Kidney epithelial cell (primary cell): Measurements from ENCODE around the gene MORN4. TPM values are rescaled to one million over a fixed set of nuclear protein-coding genes. Genes with fewer than 3 reads are reported as not detected.
"Not testable (repeated sequence)": the region's sequence is repeated elsewhere in the genome, so short reads cannot be mapped to it uniquely, and the experiment has no call there.

Source experiments
- DNase-seq: peaks from one replicate; pipeline ENCODE4 v3.0.0-alpha.2; 2010; ENCODE audit warnings: low read depth
- H3K27me3 ChIP-seq: 2 replicates; pipeline ENCODE4 v1.6.0; 2011; ENCODE audit warnings: low read length; ENCODE audit not compliant: control insufficient read depth, insufficient read depth
- H3K36me3 ChIP-seq: 2 replicates; pipeline ENCODE4 v1.5.1; 2011; ENCODE audit warnings: low read length; ENCODE audit not compliant: control insufficient read depth, insufficient read depth
- H3K4me3 ChIP-seq: 2 replicates; pipeline ENCODE4 v1.5.1; 2011; ENCODE audit warnings: low read depth, mild to moderate bottlenecking, control low read depth, low read length
- CTCF ChIP-seq: IDR thresholded peaks from 2 replicates; pipeline ENCODE4 v1.5.1; 2011; ENCODE audit warnings: mild to moderate bottlenecking, moderate library complexity, low read length, control low read depth, inconsistent platforms; ENCODE audit not compliant: insufficient read depth, poor library complexity, severe bottlenecking
- total RNA-seq: library from RNA; depleted of rRNA; stranded (reverse); fragments of >200 nt; gene quantifications from 2 replicates; pipeline ENCODE4 v1.2.3, GENCODE V29; 2015

Gene MORN4
- total RNA-seq, 1 donor from 2014 or later = 12.4 TPM

GRCh38 chr10:97647556-97647955 lies 14.3 kb upstream of the MORN4 start:
- TF ChIP-seq CTCF = no peak
- Histone ChIP-seq H3K36me3 (peaks cover 2% of the 10 kb centered on the region), H3K27me3 (no peaks in the 10 kb centered on the region), H3K4me3 (no peak overlapping the region)
- DNase-seq = no peak

DNA sequence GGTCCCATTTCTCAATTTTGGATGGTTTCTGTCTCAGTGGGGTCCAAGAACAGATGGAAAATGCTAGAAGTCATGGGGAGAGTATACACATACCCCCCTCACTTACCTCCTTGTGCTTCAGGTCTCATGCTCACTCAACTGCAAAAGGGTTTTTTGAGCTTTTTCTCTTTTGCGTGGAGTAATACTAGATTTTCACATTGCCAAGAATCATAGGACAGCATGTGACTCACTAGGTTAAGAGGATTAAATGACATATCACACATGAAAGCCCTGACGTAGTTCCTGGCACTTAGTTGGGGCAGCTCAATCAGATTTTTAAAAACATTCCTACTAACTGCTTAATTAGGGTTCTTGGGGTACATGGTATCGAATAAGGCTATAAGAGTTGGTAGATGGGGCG lies 11.6 kb upstream of the MORN4 start:
- Histone ChIP-seq H3K4me3 (no peak overlapping the region), H3K27me3 (no peaks in the 10 kb centered on the region), H3K36me3 (peaks cover 2% of the 10 kb centered on the region)
- no peak for DNase-seq
- no peak for TF ChIP-seq CTCF

DNA sequence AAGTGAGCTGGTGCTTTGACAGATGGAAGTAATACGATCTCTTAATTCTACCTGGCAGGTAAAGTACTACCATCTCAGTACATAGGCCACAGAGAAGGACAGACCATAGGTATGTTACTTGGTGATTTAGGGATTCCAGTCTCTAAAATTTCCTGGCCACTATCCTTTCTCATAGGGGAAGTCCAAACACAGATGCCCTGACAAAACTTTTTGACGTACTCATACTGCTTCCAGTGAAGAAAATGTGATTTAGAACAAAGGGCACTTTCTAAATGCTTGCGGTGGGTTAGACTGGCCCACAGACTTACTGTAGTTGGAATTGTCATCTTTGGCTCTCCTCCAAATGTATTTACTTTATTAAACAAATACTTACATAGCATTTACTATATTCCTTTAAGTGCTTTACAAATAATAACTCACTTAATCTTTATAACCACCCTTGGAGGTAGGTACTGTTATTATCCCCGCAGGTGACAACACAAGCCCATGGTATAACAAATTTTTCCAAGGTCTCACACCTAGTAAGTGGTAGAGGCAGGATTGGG lies 10.2 kb upstream of the MORN4 start:
- TF ChIP-seq CTCF = no peak
- DNase-seq = no peak
- Histone ChIP-seq H3K36me3 (peaks cover 2% of the 10 kb centered on the region), H3K4me3 (no peak overlapping the region), H3K27me3 (no peaks in the 10 kb centered on the region)

DNA sequence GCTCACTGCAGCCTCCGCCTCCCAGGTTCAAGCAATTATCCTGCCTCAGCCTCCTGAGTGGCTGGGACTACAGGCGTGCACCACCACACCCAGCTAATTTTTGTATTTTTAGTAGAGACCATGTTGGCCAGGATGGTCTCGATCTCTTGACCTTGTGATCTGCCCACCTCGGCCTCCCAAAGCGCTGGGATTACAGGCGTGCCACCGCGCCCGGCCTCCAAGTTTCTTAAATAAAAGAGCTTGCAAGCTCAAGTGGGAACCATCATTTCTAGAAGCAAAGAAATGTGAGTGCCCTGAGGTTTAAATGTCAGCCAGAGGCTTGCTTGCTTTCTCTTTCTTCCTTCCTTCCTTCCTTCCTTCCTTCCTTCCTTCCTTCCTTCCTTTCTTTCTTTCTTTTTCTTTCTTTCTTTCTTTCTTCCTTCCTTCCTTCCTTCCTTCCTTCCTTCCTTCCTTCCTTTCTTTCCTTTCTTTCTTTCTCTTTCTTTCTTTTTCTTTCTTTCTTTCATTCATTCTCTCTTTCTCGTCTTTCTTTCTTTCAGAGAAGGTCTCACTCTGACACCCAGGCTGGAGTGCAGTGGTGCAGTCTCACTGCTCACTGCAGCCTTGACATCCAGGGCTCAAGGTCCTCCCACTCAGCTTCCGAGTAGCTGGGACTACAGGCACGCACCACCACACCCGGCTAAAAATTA lies 9.3 kb upstream of the MORN4 start:
- not testable (repeated sequence) for H3K36me3 ChIP-seq, H3K4me3 ChIP-seq, H3K27me3 ChIP-seq, DNase-seq

GRCh38 chr10:97640868-97641811 lies 7.8 kb upstream of the MORN4 start:
- TF ChIP-seq CTCF = no peak
- Histone ChIP-seq H3K4me3 (peak overlapping the region; percentile 94), H3K36me3 (peaks cover 2% of the 10 kb centered on the region), H3K27me3 (no peaks in the 10 kb centered on the region)
- no peak for DNase-seq

DNA sequence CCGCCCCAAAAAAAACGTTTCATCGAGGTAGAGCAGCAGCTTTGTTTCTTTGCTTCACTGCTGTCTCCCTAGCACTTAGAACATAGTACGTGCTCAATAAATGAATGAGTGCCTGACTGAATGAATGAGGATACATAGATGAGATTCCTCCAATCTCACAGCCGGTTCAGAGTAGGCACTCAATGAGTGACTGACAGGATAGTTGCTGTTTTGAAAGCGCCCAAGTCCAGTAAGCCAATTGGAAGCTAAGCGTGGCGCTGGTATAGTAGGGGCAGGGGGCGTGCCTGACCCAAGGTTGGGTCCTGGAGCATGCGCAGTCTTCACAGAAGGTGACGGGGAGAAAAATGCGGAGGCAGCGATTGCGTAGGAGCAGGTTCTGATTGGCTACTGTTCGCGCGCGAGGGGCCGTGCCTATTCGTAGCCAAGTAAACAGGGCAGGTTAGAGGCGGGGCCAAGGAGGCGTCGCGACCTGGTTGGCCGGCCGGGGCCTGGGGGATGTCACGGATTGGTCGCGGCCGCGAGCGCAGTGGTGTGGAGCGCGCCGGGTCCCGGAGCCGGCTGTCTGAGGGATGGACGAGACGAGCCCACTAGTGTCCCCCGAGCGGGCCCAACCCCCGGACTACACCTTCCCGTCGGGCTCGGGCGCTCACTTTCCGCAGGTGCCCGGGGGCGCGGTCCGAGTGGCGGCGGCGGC lies 7.0 kb upstream of the MORN4 start, which contains the start of gene PI4K2A:
Gene PI4K2A, plus strand, starts transcription at position 498 of the 694 bp plus-strand sequence. Its CDS starts 72 bp downstream, at position 570.
- H3K4me3 ChIP-seq = peak within 1 kb of the TSS; percentile 94
- TF ChIP-seq CTCF = no peak
- H3K27me3 ChIP-seq = no peaks in the 10 kb centered on the region
- DNase-seq = peak; percentile 96
- H3K36me3 ChIP-seq = peaks cover 2% of the 10 kb centered on the region

GRCh38 chr10:97639090-97639489 lies 5.8 kb upstream of the MORN4 start:
- H3K4me3 ChIP-seq, H3K36me3 ChIP-seq, H3K27me3 ChIP-seq, DNase-seq: not testable (repeated sequence)
